ENCODE results near the gene TMEM252. TPM values are rescaled to one million over a fixed set of nuclear protein-coding genes. Genes with fewer than 3 reads are reported as not detected.

TMEM252 gene
- polyA plus RNA-seq, 1 of the 3 experiments (the other 2 are of a cell fraction): not detected

DNA sequence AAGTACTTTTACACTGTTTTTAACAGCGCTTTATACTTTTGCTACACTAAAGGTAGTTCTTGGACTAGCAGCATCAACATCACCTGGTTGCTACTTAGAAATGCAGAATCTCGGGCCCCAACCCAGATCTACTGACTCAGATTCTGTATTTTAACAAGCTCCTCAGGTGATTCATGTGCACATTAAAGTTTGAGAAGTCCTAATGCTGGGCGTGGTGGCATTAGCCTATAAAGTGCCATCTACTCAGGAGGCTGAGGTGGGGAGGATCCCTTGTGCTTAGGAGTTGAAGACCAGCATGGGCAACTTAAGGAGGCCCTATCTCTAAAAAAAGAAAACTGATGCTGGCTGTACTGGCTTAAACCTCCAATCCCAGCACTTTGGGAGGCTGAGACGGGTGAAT, 26.7 kb downstream of the TMEM252 start (continued):
- TF ChIP-seq, protein P1, sequence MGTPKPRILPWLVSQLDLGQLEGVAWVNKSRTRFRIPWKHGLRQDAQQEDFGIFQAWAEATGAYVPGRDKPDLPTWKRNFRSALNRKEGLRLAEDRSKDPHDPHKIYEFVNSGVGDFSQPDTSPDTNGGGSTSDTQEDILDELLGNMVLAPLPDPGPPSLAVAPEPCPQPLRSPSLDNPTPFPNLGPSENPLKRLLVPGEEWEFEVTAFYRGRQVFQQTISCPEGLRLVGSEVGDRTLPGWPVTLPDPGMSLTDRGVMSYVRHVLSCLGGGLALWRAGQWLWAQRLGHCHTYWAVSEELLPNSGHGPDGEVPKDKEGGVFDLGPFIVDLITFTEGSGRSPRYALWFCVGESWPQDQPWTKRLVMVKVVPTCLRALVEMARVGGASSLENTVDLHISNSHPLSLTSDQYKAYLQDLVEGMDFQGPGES (IDR thresholded peaks at IDR 0.05; ENCODE audit: low read depth, low read length): no peak
- TF ChIP-seq NFIC (IDR thresholded peaks at IDR 0.05; ENCODE audit: borderline replicate concordance): no peak

DNA sequence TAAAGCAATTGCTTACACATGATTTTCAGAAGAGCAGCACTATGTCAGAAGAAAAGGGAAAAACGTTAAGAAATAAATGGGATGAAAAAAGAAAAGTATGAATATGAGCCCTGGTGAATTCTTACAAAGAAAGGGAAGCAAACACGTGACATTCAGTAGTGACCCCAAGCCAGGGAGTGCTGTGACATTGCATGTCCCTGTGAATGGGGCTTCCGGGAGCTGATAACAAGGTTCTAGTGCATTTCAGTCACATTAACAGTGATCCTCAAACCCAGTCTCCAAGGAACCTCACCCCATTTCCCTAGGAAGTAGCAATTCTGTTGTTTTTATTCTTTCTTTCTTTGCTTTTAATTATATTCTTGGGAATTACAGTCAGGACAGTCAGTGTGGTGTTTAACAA, 27.3 kb downstream of the TMEM252 start:
- H3K36me3 ChIP-seq (replicated peaks in 1 of 2; ENCODE audit: control insufficient read depth in 1 of 2, insufficient read depth in 2 of 2, low read length in 1 of 2): no peaks in the 10 kb centered on the region
- H3K9me2 ChIP-seq: no peaks in the 10 kb centered on the region
- no peak overlapping the region for H3K4me2 ChIP-seq
- TF ChIP-seq GABPA (IDR thresholded peaks at IDR 0.05; ENCODE audit: low read depth) (no peak), YY1 (IDR thresholded peaks at IDR 0.05; ENCODE audit: low read depth) (no peak), EP300 (IDR thresholded peaks at IDR 0.05; ENCODE audit: borderline replicate concordance in 1 of 2, low read depth in 1 of 2, low read length in 1 of 2) (no peak), ELF1 (IDR thresholded peaks at IDR 0.05) (no peak), JUND (IDR thresholded peaks at IDR 0.05) (no peak), NRF1 (IDR thresholded peaks at IDR 0.05; ENCODE audit: low read depth, low read length) (no peak), NFIC (IDR thresholded peaks at IDR 0.05; ENCODE audit: borderline replicate concordance) (no peak)
- TF ChIP-seq, protein P2, sequence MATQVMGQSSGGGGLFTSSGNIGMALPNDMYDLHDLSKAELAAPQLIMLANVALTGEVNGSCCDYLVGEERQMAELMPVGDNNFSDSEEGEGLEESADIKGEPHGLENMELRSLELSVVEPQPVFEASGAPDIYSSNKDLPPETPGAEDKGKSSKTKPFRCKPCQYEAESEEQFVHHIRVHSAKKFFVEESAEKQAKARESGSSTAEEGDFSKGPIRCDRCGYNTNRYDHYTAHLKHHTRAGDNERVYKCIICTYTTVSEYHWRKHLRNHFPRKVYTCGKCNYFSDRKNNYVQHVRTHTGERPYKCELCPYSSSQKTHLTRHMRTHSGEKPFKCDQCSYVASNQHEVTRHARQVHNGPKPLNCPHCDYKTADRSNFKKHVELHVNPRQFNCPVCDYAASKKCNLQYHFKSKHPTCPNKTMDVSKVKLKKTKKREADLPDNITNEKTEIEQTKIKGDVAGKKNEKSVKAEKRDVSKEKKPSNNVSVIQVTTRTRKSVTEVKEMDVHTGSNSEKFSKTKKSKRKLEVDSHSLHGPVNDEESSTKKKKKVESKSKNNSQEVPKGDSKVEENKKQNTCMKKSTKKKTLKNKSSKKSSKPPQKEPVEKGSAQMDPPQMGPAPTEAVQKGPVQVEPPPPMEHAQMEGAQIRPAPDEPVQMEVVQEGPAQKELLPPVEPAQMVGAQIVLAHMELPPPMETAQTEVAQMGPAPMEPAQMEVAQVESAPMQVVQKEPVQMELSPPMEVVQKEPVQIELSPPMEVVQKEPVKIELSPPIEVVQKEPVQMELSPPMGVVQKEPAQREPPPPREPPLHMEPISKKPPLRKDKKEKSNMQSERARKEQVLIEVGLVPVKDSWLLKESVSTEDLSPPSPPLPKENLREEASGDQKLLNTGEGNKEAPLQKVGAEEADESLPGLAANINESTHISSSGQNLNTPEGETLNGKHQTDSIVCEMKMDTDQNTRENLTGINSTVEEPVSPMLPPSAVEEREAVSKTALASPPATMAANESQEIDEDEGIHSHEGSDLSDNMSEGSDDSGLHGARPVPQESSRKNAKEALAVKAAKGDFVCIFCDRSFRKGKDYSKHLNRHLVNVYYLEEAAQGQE (IDR thresholded peaks at IDR 0.05; ENCODE audit: low read depth, low read length): no peak
- TF ChIP-seq, protein P3, sequence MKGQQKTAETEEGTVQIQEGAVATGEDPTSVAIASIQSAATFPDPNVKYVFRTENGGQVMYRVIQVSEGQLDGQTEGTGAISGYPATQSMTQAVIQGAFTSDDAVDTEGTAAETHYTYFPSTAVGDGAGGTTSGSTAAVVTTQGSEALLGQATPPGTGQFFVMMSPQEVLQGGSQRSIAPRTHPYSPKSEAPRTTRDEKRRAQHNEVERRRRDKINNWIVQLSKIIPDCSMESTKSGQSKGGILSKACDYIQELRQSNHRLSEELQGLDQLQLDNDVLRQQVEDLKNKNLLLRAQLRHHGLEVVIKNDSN (IDR thresholded peaks at IDR 0.05; ENCODE audit: borderline replicate concordance, low read depth): no peak
- TF ChIP-seq, protein P4, sequence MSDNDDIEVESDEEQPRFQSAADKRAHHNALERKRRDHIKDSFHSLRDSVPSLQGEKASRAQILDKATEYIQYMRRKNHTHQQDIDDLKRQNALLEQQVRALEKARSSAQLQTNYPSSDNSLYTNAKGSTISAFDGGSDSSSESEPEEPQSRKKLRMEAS (IDR thresholded peaks at IDR 0.05; ENCODE audit: low read depth): no peak
- no peak overlapping the region for H3K27ac ChIP-seq (ENCODE audit: low read depth in 2 of 2, low read length in 1 of 2)
- no peak for DNase-seq
- no peaks in the 10 kb centered on the region for H3F3A ChIP-seq (replicated peaks; ENCODE audit: insufficient read depth)
- ChIA-PET POLR2A (no interaction called here), CTCF (no interaction called here)
- H3K9ac ChIP-seq: no peak overlapping the region
- H3K27me3 ChIP-seq (ENCODE audit: insufficient read depth): peaks cover 8% of the 10 kb centered on the region; the same call in 1 of the 2 replicates
- no peaks in the 10 kb centered on the region for H4K20me1 ChIP-seq (ENCODE audit: insufficient read depth)
- H3K79me2 ChIP-seq (ENCODE audit: insufficient read depth): no peaks in the 10 kb centered on the region
- no peak overlapping the region for H2AFZ ChIP-seq (ENCODE audit: low read depth)
- no peaks in the 10 kb centered on the region for H3K4me1 ChIP-seq (ENCODE audit: control insufficient read depth in 1 of 2, insufficient read depth in 2 of 2, low read depth in 1 of 2, low read length in 1 of 2)
- WGBS (ENCODE audit: low lambda C conversion rate): 3% methylated on average over 3 of the region's 3 CpGs
- H3K9me3 ChIP-seq: no peaks in the 10 kb centered on the region
- no peak overlapping the region for H3K4me3 ChIP-seq (ENCODE audit: low read depth in 2 of 2, low read length in 1 of 2)

Measured in SK-N-SH (cell line).